AG09309 (cell line): ENCODE results near the gene LARGE1.
"Not testable (repeated sequence)": the region's sequence is repeated elsewhere in the genome, so short reads cannot be mapped to it uniquely, and the experiment has no call there.

Experiments
- DNase-seq: peaks from one replicate; pipeline ENCODE4 v3.0.0-alpha.2; 2010; ENCODE audit warnings: low read depth
- H3K4me3 ChIP-seq: 2 replicates; pipeline ENCODE4 v1.5.1; 2011; ENCODE audit warnings: mild to moderate bottlenecking, low read depth, low read length, moderate library complexity; ENCODE audit not compliant: control insufficient read depth
- TF ChIP-seq, protein P1 (sequence below): IDR thresholded peaks from 2 replicates; pipeline ENCODE4 v1.5.1; 2011; ENCODE audit warnings: mild to moderate bottlenecking, low read depth, low read length, inconsistent platforms; ENCODE audit not compliant: insufficient read depth, control insufficient read depth; ENCODE audit errors: missing control alignments

LARGE1 gene

GRCh38 chr22:33464698-33465097 lies 455.6 kb downstream of the LARGE1 start:
- no peak for DNase-seq
- H3K4me3 ChIP-seq: no peak overlapping the region
- TF ChIP-seq, protein P1, sequence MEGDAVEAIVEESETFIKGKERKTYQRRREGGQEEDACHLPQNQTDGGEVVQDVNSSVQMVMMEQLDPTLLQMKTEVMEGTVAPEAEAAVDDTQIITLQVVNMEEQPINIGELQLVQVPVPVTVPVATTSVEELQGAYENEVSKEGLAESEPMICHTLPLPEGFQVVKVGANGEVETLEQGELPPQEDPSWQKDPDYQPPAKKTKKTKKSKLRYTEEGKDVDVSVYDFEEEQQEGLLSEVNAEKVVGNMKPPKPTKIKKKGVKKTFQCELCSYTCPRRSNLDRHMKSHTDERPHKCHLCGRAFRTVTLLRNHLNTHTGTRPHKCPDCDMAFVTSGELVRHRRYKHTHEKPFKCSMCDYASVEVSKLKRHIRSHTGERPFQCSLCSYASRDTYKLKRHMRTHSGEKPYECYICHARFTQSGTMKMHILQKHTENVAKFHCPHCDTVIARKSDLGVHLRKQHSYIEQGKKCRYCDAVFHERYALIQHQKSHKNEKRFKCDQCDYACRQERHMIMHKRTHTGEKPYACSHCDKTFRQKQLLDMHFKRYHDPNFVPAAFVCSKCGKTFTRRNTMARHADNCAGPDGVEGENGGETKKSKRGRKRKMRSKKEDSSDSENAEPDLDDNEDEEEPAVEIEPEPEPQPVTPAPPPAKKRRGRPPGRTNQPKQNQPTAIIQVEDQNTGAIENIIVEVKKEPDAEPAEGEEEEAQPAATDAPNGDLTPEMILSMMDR: no peak

GRCh38 chr22:33461698-33462434 lies 458.4 kb downstream of the LARGE1 start:
- DNase-seq: no peak
- no peak overlapping the region for H3K4me3 ChIP-seq
- TF ChIP-seq, protein P1: no peak

- DNase-seq, H3K4me3 ChIP-seq: not testable (repeated sequence)
These were observed 459.0 kb downstream of the LARGE1 start for GRCh38 chr22:33461245-33461644.

GRCh38 chr22:33459137-33459536 lies 461.1 kb downstream of the LARGE1 start:
- no peak for DNase-seq
- H3K4me3 ChIP-seq: no peak overlapping the region
- TF ChIP-seq, protein P1: no peak

- TF ChIP-seq, protein P1: no peak
- no peak for DNase-seq
- H3K4me3 ChIP-seq: no peak overlapping the region
These were observed 463.8 kb downstream of the LARGE1 start for GRCh38 chr22:33456511-33456910.

- TF ChIP-seq, protein P1: no peak
- no peak overlapping the region for H3K4me3 ChIP-seq
- no peak for DNase-seq
These were observed 465.2 kb downstream of the LARGE1 start for GRCh38 chr22:33455036-33455435.

GRCh38 chr22:33451866-33452469 lies 468.3 kb downstream of the LARGE1 start:
- TF ChIP-seq, protein P1: no peak
- DNase-seq: no peak
- H3K4me3 ChIP-seq: no peak overlapping the region
